Loucy (cell line): ENCODE measurements around the gene GPR78.

Experiments used
- H2AFZ ChIP-seq: fragments of 200-600 bp; sonication (generic); 2 replicates; pipeline ENCODE4 v1.6.0; 2016; ENCODE audit warnings: antibody characterized with exemption, mild to moderate bottlenecking, low read length, moderate library complexity
- H3F3A ChIP-seq: fragments of 200-600 bp; 2 replicates; pipeline ENCODE4 v1.6.0; 2016; ENCODE audit warnings: antibody characterized with exemption, low read depth, mild to moderate bottlenecking
- H3K27me3 ChIP-seq: fragments of 200-600 bp; sonication (generic); 2 replicates; pipeline ENCODE4 v1.6.1; 2014; ENCODE audit warnings: low read length, mild to moderate bottlenecking; ENCODE audit not compliant: insufficient read depth, poor library complexity, severe bottlenecking
- H3K36me3 ChIP-seq: fragments of 200-600 bp; sonication (generic); 2 replicates; pipeline ENCODE4 v1.6.1; 2016; ENCODE audit warnings: low read length; ENCODE audit not compliant: insufficient read depth
- H3K4me1 ChIP-seq: fragments of 200-600 bp; sonication (generic); 2 replicates; pipeline ENCODE4 v1.5.1; 2014; ENCODE audit warnings: low read length, mild to moderate bottlenecking; ENCODE audit not compliant: insufficient read depth, poor library complexity, severe bottlenecking
- H3K4me2 ChIP-seq: fragments of 200-600 bp; sonication (generic); 2 replicates; pipeline ENCODE4 v1.6.0; 2014; ENCODE audit warnings: antibody characterized with exemption, low read length, low read depth, mild to moderate bottlenecking; ENCODE audit not compliant: poor library complexity, severe bottlenecking
- H3K4me3 ChIP-seq: fragments of 200-600 bp; sonication (generic); 2 replicates; pipeline ENCODE4 v1.5.1; 2014; ENCODE audit warnings: low read length, mild to moderate bottlenecking, mixed read lengths; ENCODE audit not compliant: poor library complexity, severe bottlenecking
- H3K79me2 ChIP-seq: fragments of 200-600 bp; sonication (generic); 2 replicates; pipeline ENCODE4 v1.6.1; 2014; ENCODE audit warnings: low read length; ENCODE audit not compliant: insufficient read depth
- H3K9ac ChIP-seq: fragments of 200-600 bp; sonication (generic); 2 replicates; pipeline ENCODE4 v1.6.0; 2014; ENCODE audit warnings: mild to moderate bottlenecking, low read depth, low read length, moderate library complexity; ENCODE audit not compliant: poor library complexity, severe bottlenecking
- H3K9me2 ChIP-seq: fragments of 200-600 bp; sonication (generic); replicated peaks from 2 replicates; pipeline ENCODE4 v1.6.1; 2016; ENCODE audit warnings: low read depth, low read length, mixed read lengths
- H3K9me3 ChIP-seq: fragments of 200-600 bp; sonication (generic); 2 replicates; pipeline ENCODE4 v1.6.1; 2014; ENCODE audit warnings: mild to moderate bottlenecking, antibody characterized with exemption, low read length, low read depth; ENCODE audit not compliant: insufficient read depth
- H4K20me1 ChIP-seq: fragments of 200-600 bp; sonication (generic); 2 replicates; pipeline ENCODE4 v1.6.0; 2014; ENCODE audit warnings: antibody characterized with exemption, low read length, mild to moderate bottlenecking; ENCODE audit not compliant: insufficient read depth, poor library complexity, severe bottlenecking
- EZH2phosphoT487 ChIP-seq: fragments of 200-600 bp; IDR thresholded peaks from 2 replicates; pipeline ENCODE4 v1.6.1; 2018; ENCODE audit warnings: antibody characterized with exemption, mild to moderate bottlenecking, moderate library complexity, borderline replicate concordance
- TF ChIP-seq, protein P1 (sequence below): fragments of 200-600 bp; sonication (generic); conservative IDR thresholded peaks from 2 replicates; pipeline ENCODE4 v1.5.1; 2014; ENCODE audit warnings: mild to moderate bottlenecking, antibody characterized with exemption, low read length

GPR78 gene

DNA sequence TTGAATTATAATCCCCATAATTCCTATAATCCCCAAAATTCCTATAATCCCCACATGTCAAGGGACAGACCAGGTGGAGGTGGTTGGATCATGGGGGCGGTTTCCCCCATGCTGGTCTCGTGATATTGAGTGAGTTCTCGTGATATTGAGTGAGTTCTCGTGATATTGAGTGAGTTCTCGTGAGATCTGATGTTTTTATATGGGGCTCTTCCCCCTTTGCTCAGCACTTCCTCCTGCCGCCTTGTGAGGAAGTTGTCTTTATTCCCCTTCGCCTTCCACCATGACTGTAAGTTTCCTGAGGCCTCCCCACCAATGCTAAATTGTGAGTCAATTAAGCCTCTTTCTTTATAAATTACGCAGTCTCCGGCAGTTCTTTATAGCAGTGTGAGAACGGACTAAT lies 36.6 kb upstream of the GPR78 start:
- Histone ChIP-seq H3K9me2 (no peaks in the 10 kb centered on the region), H3K4me3 (no peak overlapping the region), H3K9me3 (peaks cover 18% of the 10 kb centered on the region; the same call in 1 of the 2 replicates), H3K27me3 (no peaks in the 10 kb centered on the region), H3K4me2 (no peak overlapping the region), H3K9ac (no peak overlapping the region), H3F3A (no peaks in the 10 kb centered on the region), H2AFZ (no peak overlapping the region), H3K36me3 (no peaks in the 10 kb centered on the region), H3K4me1 (no peaks in the 10 kb centered on the region), H3K79me2 (no peaks in the 10 kb centered on the region), H4K20me1 (no peaks in the 10 kb centered on the region)
- TF ChIP-seq, protein P1, sequence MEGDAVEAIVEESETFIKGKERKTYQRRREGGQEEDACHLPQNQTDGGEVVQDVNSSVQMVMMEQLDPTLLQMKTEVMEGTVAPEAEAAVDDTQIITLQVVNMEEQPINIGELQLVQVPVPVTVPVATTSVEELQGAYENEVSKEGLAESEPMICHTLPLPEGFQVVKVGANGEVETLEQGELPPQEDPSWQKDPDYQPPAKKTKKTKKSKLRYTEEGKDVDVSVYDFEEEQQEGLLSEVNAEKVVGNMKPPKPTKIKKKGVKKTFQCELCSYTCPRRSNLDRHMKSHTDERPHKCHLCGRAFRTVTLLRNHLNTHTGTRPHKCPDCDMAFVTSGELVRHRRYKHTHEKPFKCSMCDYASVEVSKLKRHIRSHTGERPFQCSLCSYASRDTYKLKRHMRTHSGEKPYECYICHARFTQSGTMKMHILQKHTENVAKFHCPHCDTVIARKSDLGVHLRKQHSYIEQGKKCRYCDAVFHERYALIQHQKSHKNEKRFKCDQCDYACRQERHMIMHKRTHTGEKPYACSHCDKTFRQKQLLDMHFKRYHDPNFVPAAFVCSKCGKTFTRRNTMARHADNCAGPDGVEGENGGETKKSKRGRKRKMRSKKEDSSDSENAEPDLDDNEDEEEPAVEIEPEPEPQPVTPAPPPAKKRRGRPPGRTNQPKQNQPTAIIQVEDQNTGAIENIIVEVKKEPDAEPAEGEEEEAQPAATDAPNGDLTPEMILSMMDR, result no peak
- no peak for TF ChIP-seq EZH2phosphoT487

- Histone ChIP-seq H3F3A (no peaks in the 10 kb centered on the region), H3K9me2 (no peaks in the 10 kb centered on the region), H3K79me2 (no peaks in the 10 kb centered on the region), H3K4me2 (no peak overlapping the region), H2AFZ (no peak overlapping the region), H3K9me3 (peaks cover 18% of the 10 kb centered on the region; the same call in 1 of the 2 replicates), H3K36me3 (no peaks in the 10 kb centered on the region), H3K9ac (no peak overlapping the region), H4K20me1 (no peaks in the 10 kb centered on the region), H3K27me3 (no peaks in the 10 kb centered on the region), H3K4me1 (no peaks in the 10 kb centered on the region), H3K4me3 (no peak overlapping the region)
- no peak for TF ChIP-seq EZH2phosphoT487
- TF ChIP-seq, protein P1, result no peak
These were observed 35.9 kb upstream of the GPR78 start for GRCh38 chr4:8544282-8544681.

- Histone ChIP-seq H3K27me3 (no peaks in the 10 kb centered on the region), H3F3A (no peaks in the 10 kb centered on the region), H3K9me2 (no peaks in the 10 kb centered on the region), H3K4me3 (no peak overlapping the region), H3K4me1 (no peaks in the 10 kb centered on the region), H4K20me1 (no peaks in the 10 kb centered on the region), H3K4me2 (no peak overlapping the region), H3K9me3 (peaks cover 18% of the 10 kb centered on the region; the same call in 1 of the 2 replicates), H2AFZ (no peak overlapping the region), H3K79me2 (no peaks in the 10 kb centered on the region), H3K9ac (no peak overlapping the region), H3K36me3 (no peaks in the 10 kb centered on the region)
- TF ChIP-seq EZH2phosphoT487, result no peak
- TF ChIP-seq, protein P1, result no peak
These were observed 35.3 kb upstream of the GPR78 start for GRCh38 chr4:8544741-8545438.
